Peyer's patch (tissue), 4 donors: ENCODE measurements around the gene CDK2.

Experiments used
- CTCF ChIP-seq, 6 experiments: fragments of 450-650 bp in 4 of 6; fragments of 200-600 bp in 2 of 6; sonication (generic) in 1 of 6; IDR thresholded peaks; one replicate each; pipeline ENCODE4 v1.5.1; 2017 to 2019; ENCODE audit warnings: antibody characterized with exemption in 6 of 6, mild to moderate bottlenecking in 3 of 6, moderate library complexity in 1 of 6
- POLR2A ChIP-seq, 2 donors: fragments of 450-650 bp; IDR thresholded peaks; one replicate each; pipeline ENCODE4 v1.5.1; 2017; ENCODE audit warnings: antibody characterized with exemption in 2 of 2, mild to moderate bottlenecking in 2 of 2, moderate library complexity in 2 of 2

GRCh38 chr12:55946553-55946952 is 20.1 kb upstream of the CDK2 start:
- TF ChIP-seq CTCF (IDR thresholded peaks at IDR 0.05) (no peak), POLR2A (IDR thresholded peaks at IDR 0.05) (no peak)
